Mucosa of descending colon (tissue), 3 donors: Measurements from ENCODE around the gene PDAP1. TPM values are rescaled to one million over a fixed set of nuclear protein-coding genes. Genes with fewer than 3 reads are reported as not detected.

Source experiments
- ATAC-seq: fragments of 200-7000 bp; cut with Tn5 transposase; one replicate; pipeline ENCODE4 v1.9.1; 2020; ENCODE audit warnings: mild to moderate bottlenecking, moderate library complexity
- DNase-seq, 3 donors: peaks; one replicate each; pipeline ENCODE4 v3.0.0-alpha.2; 2020
- H3K36me3 ChIP-seq: fragments of 200-600 bp; one replicate; pipeline ENCODE4 v1.8.0; 2021; ENCODE audit warnings: low read depth, mild to moderate bottlenecking
- H3K4me1 ChIP-seq: fragments of 200-600 bp; one replicate; pipeline ENCODE4 v1.8.0; 2021; ENCODE audit warnings: low read depth, mild to moderate bottlenecking
- H3K4me3 ChIP-seq: fragments of 200-600 bp; one replicate; pipeline ENCODE4 v1.8.0; 2021; ENCODE audit warnings: mild to moderate bottlenecking
- H3K9me3 ChIP-seq: fragments of 200-600 bp; one replicate; pipeline ENCODE4 v1.8.0; 2021; ENCODE audit warnings: mild to moderate bottlenecking
- intact Hi-C, 2 donors: fragments of 100-400 bp; cut with DNase I in 1 of 2; cut with micrococcal nuclease in 1 of 2; formaldehyde crosslinking; loops; one replicate each; pipeline versions ENCODE4 v1.11.0 to v1.11.1; 2022; cut with DNase I, micrococcal nuclease
- total RNA-seq, 3 donors: library from RNA; stranded (reverse); fragmentation: NEBNext Ultra II Directional in 2 of 3; extraction: Animal tissue kit (Norgen Biotek cat#: 25700) in 2 of 3; gene quantifications; one replicate each; pipeline versions ENCODE4 v1.2.1 to v1.2.4, GENCODE V29; 2021 to 2023
- TF ChIP-seq, protein P1 (sequence below): fragments of 200-600 bp; IDR thresholded peaks from one replicate; pipeline ENCODE4 v1.8.0; 2022; ENCODE audit warnings: antibody characterized with exemption, mild to moderate bottlenecking
- donor health status: DM: no; HTN: no; CAD: no; lungs with moderate emphysema.
- donor health status: DM: no; HTN: no; CAD: no.
- donor health status: DM: no; HTN: yes; CAD: no.

The PDAP1 gene
- total RNA-seq, 3 donors from 2014 or later = 72.8 to 90.9 (median 90.7) TPM

DNA sequence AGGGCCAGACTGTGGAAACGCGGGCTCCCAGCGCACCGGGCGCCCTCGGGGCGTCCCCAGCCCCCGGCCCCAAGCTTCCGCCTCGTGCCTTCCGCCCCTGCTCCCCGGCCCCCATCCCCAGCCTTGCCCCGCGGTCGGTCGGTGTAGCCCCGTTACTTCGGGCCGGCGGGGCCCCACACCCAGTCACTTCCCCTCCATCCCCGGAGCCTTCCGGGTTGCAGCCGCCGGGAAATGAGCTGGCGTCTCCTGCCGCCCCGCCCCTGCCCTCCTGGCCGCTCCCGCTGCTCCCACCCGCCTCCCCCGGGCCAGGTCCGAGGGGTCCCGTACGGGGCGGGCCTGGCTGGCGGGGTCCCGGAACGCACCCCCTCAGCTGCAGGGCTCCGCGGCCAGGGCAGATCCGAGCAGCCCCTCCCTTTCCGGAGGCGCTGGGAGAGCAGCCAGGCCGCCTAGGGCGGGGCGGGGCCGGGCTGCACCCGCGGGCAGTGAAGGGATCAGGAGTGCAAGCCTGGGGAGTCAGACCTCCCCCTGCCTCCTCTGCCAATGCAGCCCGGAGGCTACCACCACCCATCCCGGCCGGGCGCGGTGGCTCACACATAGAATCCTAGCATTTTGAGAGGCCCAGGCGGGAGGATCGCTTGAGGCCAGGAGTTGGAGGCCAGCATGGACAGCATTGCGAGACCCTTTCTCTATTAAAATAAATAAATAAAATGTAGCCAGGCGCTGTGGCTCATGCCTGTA lies 33.2 kb downstream of the PDAP1 start:
- intact Hi-C loops = no loop called here
- Histone ChIP-seq H3K9me3 (no peaks in the 10 kb centered on the region), H3K4me1 (peaks cover 31% of the 10 kb centered on the region), H3K4me3 (peak overlapping the region; percentile 67), H3K36me3 (no peaks in the 10 kb centered on the region)
- ATAC-seq (peak; percentile 76), DNase-seq (peak; percentile 86 to 92 (median 92))
- TF ChIP-seq, protein P1, sequence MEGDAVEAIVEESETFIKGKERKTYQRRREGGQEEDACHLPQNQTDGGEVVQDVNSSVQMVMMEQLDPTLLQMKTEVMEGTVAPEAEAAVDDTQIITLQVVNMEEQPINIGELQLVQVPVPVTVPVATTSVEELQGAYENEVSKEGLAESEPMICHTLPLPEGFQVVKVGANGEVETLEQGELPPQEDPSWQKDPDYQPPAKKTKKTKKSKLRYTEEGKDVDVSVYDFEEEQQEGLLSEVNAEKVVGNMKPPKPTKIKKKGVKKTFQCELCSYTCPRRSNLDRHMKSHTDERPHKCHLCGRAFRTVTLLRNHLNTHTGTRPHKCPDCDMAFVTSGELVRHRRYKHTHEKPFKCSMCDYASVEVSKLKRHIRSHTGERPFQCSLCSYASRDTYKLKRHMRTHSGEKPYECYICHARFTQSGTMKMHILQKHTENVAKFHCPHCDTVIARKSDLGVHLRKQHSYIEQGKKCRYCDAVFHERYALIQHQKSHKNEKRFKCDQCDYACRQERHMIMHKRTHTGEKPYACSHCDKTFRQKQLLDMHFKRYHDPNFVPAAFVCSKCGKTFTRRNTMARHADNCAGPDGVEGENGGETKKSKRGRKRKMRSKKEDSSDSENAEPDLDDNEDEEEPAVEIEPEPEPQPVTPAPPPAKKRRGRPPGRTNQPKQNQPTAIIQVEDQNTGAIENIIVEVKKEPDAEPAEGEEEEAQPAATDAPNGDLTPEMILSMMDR = no peak

GRCh38 chr7:99374111-99375064 lies 34.0 kb downstream of the PDAP1 start, which contains the start of gene ARPC1B:
Gene ARPC1B (plus strand): TSS chr7:99374730. CDS start chr7:99385715, 10,985 bp downstream.
- Histone ChIP-seq H3K9me3 (no peaks in the 10 kb centered on the region), H3K36me3 (no peaks in the 10 kb centered on the region), H3K4me1 (peaks cover 23% of the 10 kb centered on the region), H3K4me3 (peak within 1 kb of the TSS; percentile 67)
- intact Hi-C loops = no loop called here
- peak; percentile 85 to 94 (median 90) for DNase-seq
- TF ChIP-seq, protein P1 = no peak
- ATAC-seq = peak; percentile 78

GRCh38 chr7:99373091-99374066 lies 35.0 kb downstream of the PDAP1 start:
- Histone ChIP-seq H3K36me3 (no peaks in the 10 kb centered on the region), H3K9me3 (no peaks in the 10 kb centered on the region), H3K4me3 (no peak overlapping the region), H3K4me1 (peaks cover 16% of the 10 kb centered on the region)
- intact Hi-C loops = no loop called here
- ATAC-seq (no peak), DNase-seq (no peak)
- TF ChIP-seq, protein P1 = no peak

DNA sequence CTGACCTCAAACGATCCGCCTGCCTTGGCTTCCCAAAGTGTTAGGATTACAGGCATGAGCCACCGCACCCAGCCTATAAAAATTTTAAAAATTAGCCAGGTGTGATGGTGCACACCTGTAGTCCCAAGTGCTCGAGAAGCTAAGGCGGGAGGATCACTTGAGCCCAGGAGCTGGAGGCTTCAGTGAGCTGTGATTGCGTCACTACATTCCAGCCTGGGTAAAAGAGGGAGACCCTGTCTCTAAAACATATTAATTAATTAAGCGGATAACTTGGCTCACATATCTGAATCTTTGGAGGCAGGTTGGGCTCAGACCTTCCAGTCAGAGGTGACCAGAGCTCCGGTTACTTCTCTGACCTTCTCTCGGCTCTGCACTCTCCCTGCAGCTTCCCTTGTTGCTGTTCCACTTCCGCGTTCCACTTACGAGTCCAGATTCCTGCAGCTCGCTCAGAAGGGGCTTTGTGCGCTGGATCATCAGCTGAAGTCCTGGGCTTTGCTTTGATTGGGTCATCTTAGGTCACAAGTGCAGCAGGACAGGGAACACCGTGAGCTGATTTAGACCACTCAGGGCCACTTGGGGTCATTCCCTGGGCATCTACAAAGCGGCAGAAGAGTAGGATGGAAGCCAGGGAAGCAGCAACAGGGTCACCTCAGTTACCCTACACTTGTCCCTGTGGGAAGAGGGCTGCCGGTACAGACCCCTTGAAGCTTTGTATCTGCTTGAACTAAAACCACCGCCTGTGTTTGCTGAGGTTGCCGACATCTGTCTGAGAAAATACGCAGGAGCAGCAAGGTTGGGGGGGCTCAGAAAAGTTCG lies 35.9 kb downstream of the PDAP1 start:
- Histone ChIP-seq H3K4me1 (peaks cover 16% of the 10 kb centered on the region), H3K4me3 (no peak overlapping the region), H3K36me3 (no peaks in the 10 kb centered on the region), H3K9me3 (no peaks in the 10 kb centered on the region)
- intact Hi-C loops = no loop called here
- ATAC-seq (peak; percentile 6), DNase-seq (peak in 2 of 3 donors; percentile 52 to 53)
- TF ChIP-seq, protein P1 = no peak
